ENCODE measurements around the gene GMEB2.

Gene GMEB2

DNA sequence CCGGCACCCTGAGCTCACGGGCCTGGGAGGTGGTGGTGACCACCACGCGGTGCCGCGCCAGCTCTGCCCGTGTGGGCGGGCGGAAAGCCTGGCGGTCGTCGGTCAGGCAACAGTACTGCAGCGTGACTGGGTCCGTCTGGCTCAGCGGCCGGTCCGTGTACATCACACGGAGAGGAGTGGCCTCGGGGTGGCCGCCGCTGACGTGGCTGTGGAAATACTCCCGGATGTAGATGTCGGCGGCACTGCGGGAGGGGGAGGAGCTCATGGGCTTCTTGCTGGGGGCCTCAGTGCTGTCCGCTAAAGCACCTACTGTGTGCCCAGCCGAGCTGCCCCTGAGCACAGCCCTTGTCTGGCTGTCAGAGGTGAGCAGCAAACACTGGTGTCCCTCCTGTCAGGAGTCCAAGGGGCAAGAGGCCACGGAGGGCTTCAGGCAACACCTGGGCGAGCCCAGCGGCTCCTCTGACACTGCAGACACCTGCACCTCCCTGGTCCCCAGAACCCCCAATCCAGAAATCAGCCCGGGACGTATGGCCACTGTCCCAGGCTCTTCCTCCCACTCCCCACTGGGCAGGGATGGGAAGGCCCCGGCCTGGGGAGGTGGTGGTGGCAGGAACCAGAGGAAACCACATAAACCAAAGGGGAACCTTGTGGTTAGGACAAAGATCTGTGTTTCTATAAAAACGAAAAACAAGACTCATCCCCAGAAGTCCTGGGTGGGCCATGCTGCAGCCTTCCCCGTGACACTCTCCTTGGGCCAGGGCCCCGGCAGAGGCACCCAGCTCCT lies 59.3 kb downstream of the GMEB2 start:
- TF ChIP-seq CTCF (conservative IDR thresholded peaks at IDR 0.05), result no peak

DNA sequence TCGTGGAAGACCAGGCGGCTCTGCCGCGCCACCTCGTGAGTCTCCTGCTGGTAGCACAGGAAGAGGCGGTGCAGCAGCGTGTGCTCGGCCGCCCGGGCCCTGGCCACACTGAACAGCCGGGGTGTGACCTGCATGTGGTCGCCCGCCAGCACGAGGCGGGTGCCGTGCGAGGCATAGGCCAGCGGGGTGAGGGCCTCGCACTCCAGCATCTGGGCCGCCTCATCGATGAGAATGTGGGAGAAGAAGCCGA lies 59.8 kb downstream of the GMEB2 start:
- H3K27ac ChIP-seq, result no peak overlapping the region
- no peak for TF ChIP-seq CTCF (conservative IDR thresholded peaks at IDR 0.05)

More for the DNA sequence above, 59.3 kb downstream of the GMEB2 start:
- H3K27ac ChIP-seq, result no peak overlapping the region

- no peak overlapping the region for H3K27ac ChIP-seq
- TF ChIP-seq CTCF (conservative IDR thresholded peaks at IDR 0.05), result no peak
These were observed 60.3 kb downstream of the GMEB2 start for GRCh38 chr20:63566395-63567135.

- H3K27ac ChIP-seq, result no peak overlapping the region
- TF ChIP-seq CTCF (conservative IDR thresholded peaks at IDR 0.05), result no peak
These were observed 61.1 kb downstream of the GMEB2 start for GRCh38 chr20:63565699-63566335.

- H3K27ac ChIP-seq, result no peak overlapping the region
- no peak for TF ChIP-seq CTCF (conservative IDR thresholded peaks at IDR 0.05)
These were observed 61.7 kb downstream of the GMEB2 start for GRCh38 chr20:63565021-63565698.

GRCh38 chr20:63564036-63564810 lies 62.7 kb downstream of the GMEB2 start:
- H3K27ac ChIP-seq, result no peak overlapping the region
- no peak for TF ChIP-seq CTCF (conservative IDR thresholded peaks at IDR 0.05)
